Endothelial cell of hepatic sinusoid (primary cell): ENCODE results near the gene ARHGEF40.

ENCODE experiments used
- in situ Hi-C: cut with HindIII; loops from 2 replicates; pipeline ENCODE4 v1.10.0; 2017; ENCODE audit warnings: low sequenced_read_pairs

Gene ARHGEF40

GRCh38 chr14:21078726-21079125 lies 8.6 kb downstream of the ARHGEF40 start:
- in situ Hi-C loops, result no loop called here

- in situ Hi-C loops, result no loop called here
Observed at GRCh38 chr14:21081521-21082142, 11.5 kb downstream of the ARHGEF40 start.

GRCh38 chr14:21083565-21084325 lies 13.6 kb downstream of the ARHGEF40 start:
- in situ Hi-C loops, result no loop called here

GRCh38 chr14:21084396-21084795 lies 14.3 kb downstream of the ARHGEF40 start:
- in situ Hi-C loops, result no loop called here

- in situ Hi-C loops, result no loop called here
Observed at GRCh38 chr14:21084998-21085853, 15.1 kb downstream of the ARHGEF40 start.

- in situ Hi-C loops, result no loop called here
Observed at GRCh38 chr14:21086908-21087293, 16.8 kb downstream of the ARHGEF40 start.

GRCh38 chr14:21087294-21088091 lies 17.4 kb downstream of the ARHGEF40 start:
- in situ Hi-C loops, result no loop called here

- in situ Hi-C loops, result no loop called here
Observed at GRCh38 chr14:21088687-21089086, 18.6 kb downstream of the ARHGEF40 start.

GRCh38 chr14:21089271-21089670 lies 19.2 kb downstream of the ARHGEF40 start:
- in situ Hi-C loops, result no loop called here

- in situ Hi-C loops, result no loop called here
Observed at GRCh38 chr14:21089877-21090193, 19.7 kb downstream of the ARHGEF40 start.

- in situ Hi-C loops, result no loop called here
Observed at GRCh38 chr14:21090194-21090939, 20.3 kb downstream of the ARHGEF40 start.

GRCh38 chr14:21090940-21091663 lies 21.0 kb downstream of the ARHGEF40 start:
- in situ Hi-C loops, result no loop called here

- in situ Hi-C loops, result no loop called here
Observed at GRCh38 chr14:21091821-21092272, 21.7 kb downstream of the ARHGEF40 start.

GRCh38 chr14:21092273-21093011 lies 22.3 kb downstream of the ARHGEF40 start:
- in situ Hi-C loops, result no loop called here

GRCh38 chr14:21093018-21093417 lies 22.9 kb downstream of the ARHGEF40 start:
- in situ Hi-C loops, result no loop called here

- in situ Hi-C loops, result no loop called here
Observed at GRCh38 chr14:21093769-21094681, 23.9 kb downstream of the ARHGEF40 start.

- in situ Hi-C loops, result no loop called here
Observed at GRCh38 chr14:21095430-21096205, 25.5 kb downstream of the ARHGEF40 start.
